HL-60 (cell line): ENCODE results near the gene ARHGEF37.
"Not testable (repeated sequence)": the region's sequence is repeated elsewhere in the genome, so short reads cannot be mapped to it uniquely, and the experiment has no call there.

ENCODE experiments used
- CTCF ChIP-seq: IDR thresholded peaks from one replicate; pipeline ENCODE4 v1.5.1; 2011; ENCODE audit warnings: low read length, control low read depth, inconsistent platforms; ENCODE audit not compliant: insufficient read depth
- POLR2AphosphoS5 ChIP-seq: IDR thresholded peaks from 2 replicates; pipeline ENCODE4 v1.6.1; 2012; ENCODE audit warnings: low read depth
- REST ChIP-seq: IDR thresholded peaks from 2 replicates; pipeline ENCODE4 v1.6.1; 2012; ENCODE audit warnings: low read depth; ENCODE audit not compliant: insufficient replicate concordance
- SPI1 ChIP-seq: IDR thresholded peaks from 2 replicates; pipeline ENCODE4 v1.6.1; 2012; ENCODE audit warnings: low read depth, mild to moderate bottlenecking, borderline replicate concordance

GRCh38 chr5:149598234-149598633 is 16.9 kb downstream of the ARHGEF37 start:
- not testable (repeated sequence) for TF ChIP-seq CTCF, REST, POLR2AphosphoS5
- TF ChIP-seq SPI1: peak; percentile 26; the same call in 1 of the 2 replicates
